KMS-11 (cell line): ENCODE data around the gene IGLON5.

ENCODE experiments used
- H2AFZ ChIP-seq: fragments of 200-600 bp; sonication (generic); 2 replicates; pipeline ENCODE4 v1.6.1; 2016; ENCODE audit warnings: antibody characterized with exemption, mixed run types, low read depth
- H3K27ac ChIP-seq: fragments of 200-600 bp; sonication (generic); 2 replicates; pipeline ENCODE4 v1.6.1; 2016; ENCODE audit warnings: mild to moderate bottlenecking, mixed run types
- H3K27me3 ChIP-seq: fragments of 200-600 bp; sonication (generic); 2 replicates; pipeline ENCODE4 v1.6.1; 2017; ENCODE audit warnings: mild to moderate bottlenecking, low read depth, mixed run types, moderate library complexity; ENCODE audit not compliant: insufficient read depth
- H3K36me3 ChIP-seq: fragments of 200-600 bp; sonication (generic); 2 replicates; pipeline ENCODE4 v1.6.1; 2017; ENCODE audit warnings: mild to moderate bottlenecking, mixed run types; ENCODE audit not compliant: insufficient read depth
- H3K4me1 ChIP-seq: fragments of 200-600 bp; sonication (generic); 2 replicates; pipeline ENCODE4 v1.6.1; 2016; ENCODE audit warnings: mild to moderate bottlenecking, low read depth, mixed run types; ENCODE audit not compliant: poor library complexity, severe bottlenecking
- H3K4me2 ChIP-seq: fragments of 200-600 bp; sonication (generic); 2 replicates; pipeline ENCODE4 v1.7.0; 2016; ENCODE audit warnings: mild to moderate bottlenecking, mixed run types
- H3K4me3 ChIP-seq: fragments of 200-600 bp; sonication (generic); IDR thresholded peaks from 2 replicates; pipeline ENCODE4 v1.6.1; 2017; ENCODE audit warnings: low read depth, low read length, mixed read lengths; ENCODE audit not compliant: insufficient read depth
- H3K79me2 ChIP-seq: fragments of 200-600 bp; sonication (generic); 2 replicates; pipeline ENCODE4 v1.6.1; 2016; ENCODE audit warnings: low read depth, mixed run types; ENCODE audit not compliant: insufficient read depth
- H3K9ac ChIP-seq: fragments of 200-600 bp; sonication (generic); 2 replicates; pipeline ENCODE4 v1.6.1; 2016; ENCODE audit warnings: mild to moderate bottlenecking, mixed run types
- H4K20me1 ChIP-seq: fragments of 200-600 bp; sonication (generic); 2 replicates; pipeline ENCODE4 v1.6.1; 2016; ENCODE audit warnings: mild to moderate bottlenecking, mixed run types; ENCODE audit not compliant: insufficient read depth
- CTCF ChIP-seq: fragments of 200-600 bp; sonication (generic); conservative IDR thresholded peaks from 2 replicates; pipeline ENCODE4 v1.6.1; 2017; ENCODE audit warnings: low read depth, mild to moderate bottlenecking, antibody characterized with exemption, low read length, moderate library complexity, mixed read lengths

IGLON5 gene

GRCh38 chr19:51323481-51324166 is 12.2 kb downstream of the IGLON5 start:
- H3K4me1 ChIP-seq, result no peaks in the 10 kb centered on the region

GRCh38 chr19:51324167-51324481 is 12.7 kb downstream of the IGLON5 start:
- Histone ChIP-seq H3K36me3 (no peaks in the 10 kb centered on the region), H3K4me1 (no peaks in the 10 kb centered on the region), H3K27me3 (no peaks in the 10 kb centered on the region), H3K4me3 (no peak overlapping the region), H3K4me2 (no peak overlapping the region), H2AFZ (no peak overlapping the region), H3K9ac (no peak overlapping the region), H3K79me2 (no peaks in the 10 kb centered on the region), H3K27ac (no peak overlapping the region), H4K20me1 (no peaks in the 10 kb centered on the region)
- TF ChIP-seq CTCF, result no peak

More at GRCh38 chr19:51323481-51324166, 12.2 kb downstream of the IGLON5 start:
- no peak overlapping the region for H2AFZ ChIP-seq
- H3K4me3 ChIP-seq, result no peak overlapping the region
- no peaks in the 10 kb centered on the region for H3K27me3 ChIP-seq
- H3K27ac ChIP-seq, result no peak overlapping the region
- H3K36me3 ChIP-seq, result no peaks in the 10 kb centered on the region
- no peaks in the 10 kb centered on the region for H4K20me1 ChIP-seq
- H3K79me2 ChIP-seq, result no peaks in the 10 kb centered on the region
- no peak overlapping the region for H3K9ac ChIP-seq
- H3K4me2 ChIP-seq, result no peak overlapping the region
- no peak for TF ChIP-seq CTCF

- no peak overlapping the region for H3K27ac ChIP-seq
- H3K4me2 ChIP-seq, result no peak overlapping the region
- H3K79me2 ChIP-seq, result no peaks in the 10 kb centered on the region
- H3K9ac ChIP-seq, result no peak overlapping the region
- H4K20me1 ChIP-seq, result no peaks in the 10 kb centered on the region
- H3K36me3 ChIP-seq, result no peaks in the 10 kb centered on the region
- H2AFZ ChIP-seq, result no peak overlapping the region
- H3K27me3 ChIP-seq, result no peaks in the 10 kb centered on the region
- no peaks in the 10 kb centered on the region for H3K4me1 ChIP-seq
- no peak for TF ChIP-seq CTCF
- no peak overlapping the region for H3K4me3 ChIP-seq
Observed at GRCh38 chr19:51325161-51325976, 13.9 kb downstream of the IGLON5 start.

- Histone ChIP-seq H2AFZ (no peak overlapping the region), H3K4me3 (no peak overlapping the region), H3K79me2 (no peaks in the 10 kb centered on the region), H3K27me3 (no peaks in the 10 kb centered on the region), H3K9ac (no peak overlapping the region), H4K20me1 (no peaks in the 10 kb centered on the region), H3K27ac (no peak overlapping the region), H3K4me2 (no peak overlapping the region), H3K36me3 (no peaks in the 10 kb centered on the region), H3K4me1 (no peaks in the 10 kb centered on the region)
- no peak for TF ChIP-seq CTCF
Observed at GRCh38 chr19:51326216-51327065, 15.0 kb downstream of the IGLON5 start.
